Measurements from ENCODE around the gene ATAT1.

The ATAT1 gene

GRCh38 chr6:30685157-30686008, 58.7 kb downstream of the ATAT1 start:
- no peak for DNase-seq

- DNase-seq = peak; percentile 69
Observed at GRCh38 chr6:30686009-30686907, 59.6 kb downstream of the ATAT1 start, which contains the start of gene PPP1R18. Gene PPP1R18, minus strand, starts transcription at chr6:30686645. Its CDS starts 627 bp downstream, at chr6:30686018.

- peak; percentile 63 for DNase-seq
Observed at GRCh38 chr6:30686908-30687658, 60.4 kb downstream of the ATAT1 start.

- DNase-seq = no peak
Observed at GRCh38 chr6:30687659-30688431, 61.2 kb downstream of the ATAT1 start.

GRCh38 chr6:30688569-30688968, 61.9 kb downstream of the ATAT1 start:
- no peak for DNase-seq

GRCh38 chr6:30689022-30689865, 62.6 kb downstream of the ATAT1 start:
- DNase-seq = no peak

- DNase-seq = no peak
Observed at GRCh38 chr6:30689985-30690384, 63.3 kb downstream of the ATAT1 start.

- DNase-seq = peak; percentile 54
Observed at GRCh38 chr6:30690403-30691207, 63.9 kb downstream of the ATAT1 start, which contains the start of gene NRM. Gene NRM, minus strand, starts transcription at chr6:30690984. Its CDS starts 10 bp downstream, at chr6:30690974.

- no peak for DNase-seq
Observed at GRCh38 chr6:30691208-30691847, 64.7 kb downstream of the ATAT1 start.

All from activated gamma-delta T cell (primary cell).